KMS-11 (cell line): ENCODE data around the gene LTBP3.

ENCODE experiments used
- H2AFZ ChIP-seq: fragments of 200-600 bp; sonication (generic); 2 replicates; pipeline ENCODE4 v1.6.1; 2016; ENCODE audit warnings: antibody characterized with exemption, mixed run types, low read depth
- H3K27ac ChIP-seq: fragments of 200-600 bp; sonication (generic); 2 replicates; pipeline ENCODE4 v1.6.1; 2016; ENCODE audit warnings: mild to moderate bottlenecking, mixed run types
- H3K27me3 ChIP-seq: fragments of 200-600 bp; sonication (generic); 2 replicates; pipeline ENCODE4 v1.6.1; 2017; ENCODE audit warnings: mild to moderate bottlenecking, low read depth, mixed run types, moderate library complexity; ENCODE audit not compliant: insufficient read depth
- H3K36me3 ChIP-seq: fragments of 200-600 bp; sonication (generic); 2 replicates; pipeline ENCODE4 v1.6.1; 2017; ENCODE audit warnings: mild to moderate bottlenecking, mixed run types; ENCODE audit not compliant: insufficient read depth
- H3K4me1 ChIP-seq: fragments of 200-600 bp; sonication (generic); 2 replicates; pipeline ENCODE4 v1.6.1; 2016; ENCODE audit warnings: mild to moderate bottlenecking, low read depth, mixed run types; ENCODE audit not compliant: poor library complexity, severe bottlenecking
- H3K4me2 ChIP-seq: fragments of 200-600 bp; sonication (generic); 2 replicates; pipeline ENCODE4 v1.7.0; 2016; ENCODE audit warnings: mild to moderate bottlenecking, mixed run types
- H3K4me3 ChIP-seq: fragments of 200-600 bp; sonication (generic); IDR thresholded peaks from 2 replicates; pipeline ENCODE4 v1.6.1; 2017; ENCODE audit warnings: low read depth, low read length, mixed read lengths; ENCODE audit not compliant: insufficient read depth
- H3K79me2 ChIP-seq: fragments of 200-600 bp; sonication (generic); 2 replicates; pipeline ENCODE4 v1.6.1; 2016; ENCODE audit warnings: low read depth, mixed run types; ENCODE audit not compliant: insufficient read depth
- H3K9ac ChIP-seq: fragments of 200-600 bp; sonication (generic); 2 replicates; pipeline ENCODE4 v1.6.1; 2016; ENCODE audit warnings: mild to moderate bottlenecking, mixed run types
- H4K20me1 ChIP-seq: fragments of 200-600 bp; sonication (generic); 2 replicates; pipeline ENCODE4 v1.6.1; 2016; ENCODE audit warnings: mild to moderate bottlenecking, mixed run types; ENCODE audit not compliant: insufficient read depth
- TF ChIP-seq, protein P1 (sequence below): fragments of 200-600 bp; sonication (generic); conservative IDR thresholded peaks from 2 replicates; pipeline ENCODE4 v1.6.1; 2017; ENCODE audit warnings: low read depth, mild to moderate bottlenecking, antibody characterized with exemption, low read length, moderate library complexity, mixed read lengths

LTBP3 gene

DNA sequence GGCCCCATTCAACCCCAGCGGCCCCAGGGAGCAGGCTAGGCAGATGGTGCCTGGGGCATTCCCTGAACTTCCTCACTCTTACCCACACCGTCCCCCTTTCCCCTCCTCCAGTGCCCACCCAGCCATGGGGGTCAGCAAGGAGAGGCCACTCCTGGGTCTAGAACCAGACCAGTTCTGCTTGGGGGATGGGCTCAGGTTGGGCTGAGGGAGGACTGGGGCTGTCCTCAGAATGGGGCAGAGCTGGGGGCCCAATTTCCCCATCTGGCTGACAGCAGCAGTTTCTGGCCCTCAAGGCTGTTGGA is 20.9 kb downstream of the LTBP3 start:
- Histone ChIP-seq H3K4me3 (no peak overlapping the region), H2AFZ (no peak overlapping the region), H3K4me1 (peaks cover 19% of the 10 kb centered on the region), H3K36me3 (no peaks in the 10 kb centered on the region), H3K27me3 (no peaks in the 10 kb centered on the region), H3K9ac (no peak overlapping the region), H3K27ac (no peak overlapping the region), H3K79me2 (no peaks in the 10 kb centered on the region), H3K4me2 (no peak overlapping the region), H4K20me1 (no peaks in the 10 kb centered on the region)
- TF ChIP-seq, protein P1, sequence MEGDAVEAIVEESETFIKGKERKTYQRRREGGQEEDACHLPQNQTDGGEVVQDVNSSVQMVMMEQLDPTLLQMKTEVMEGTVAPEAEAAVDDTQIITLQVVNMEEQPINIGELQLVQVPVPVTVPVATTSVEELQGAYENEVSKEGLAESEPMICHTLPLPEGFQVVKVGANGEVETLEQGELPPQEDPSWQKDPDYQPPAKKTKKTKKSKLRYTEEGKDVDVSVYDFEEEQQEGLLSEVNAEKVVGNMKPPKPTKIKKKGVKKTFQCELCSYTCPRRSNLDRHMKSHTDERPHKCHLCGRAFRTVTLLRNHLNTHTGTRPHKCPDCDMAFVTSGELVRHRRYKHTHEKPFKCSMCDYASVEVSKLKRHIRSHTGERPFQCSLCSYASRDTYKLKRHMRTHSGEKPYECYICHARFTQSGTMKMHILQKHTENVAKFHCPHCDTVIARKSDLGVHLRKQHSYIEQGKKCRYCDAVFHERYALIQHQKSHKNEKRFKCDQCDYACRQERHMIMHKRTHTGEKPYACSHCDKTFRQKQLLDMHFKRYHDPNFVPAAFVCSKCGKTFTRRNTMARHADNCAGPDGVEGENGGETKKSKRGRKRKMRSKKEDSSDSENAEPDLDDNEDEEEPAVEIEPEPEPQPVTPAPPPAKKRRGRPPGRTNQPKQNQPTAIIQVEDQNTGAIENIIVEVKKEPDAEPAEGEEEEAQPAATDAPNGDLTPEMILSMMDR: no peak

- no peaks in the 10 kb centered on the region for H4K20me1 ChIP-seq
- no peak overlapping the region for H3K4me2 ChIP-seq
- H2AFZ ChIP-seq: no peak overlapping the region
- H3K79me2 ChIP-seq: no peaks in the 10 kb centered on the region
- H3K4me1 ChIP-seq: peaks cover 19% of the 10 kb centered on the region
- H3K9ac ChIP-seq: no peak overlapping the region
- TF ChIP-seq, protein P1: no peak
- H3K4me3 ChIP-seq: no peak overlapping the region
- H3K36me3 ChIP-seq: no peaks in the 10 kb centered on the region
- H3K27ac ChIP-seq: no peak overlapping the region
- no peaks in the 10 kb centered on the region for H3K27me3 ChIP-seq
These were observed 21.5 kb downstream of the LTBP3 start for GRCh38 chr11:65536412-65537295.

GRCh38 chr11:65535102-65535501 is 23.1 kb downstream of the LTBP3 start:
- no peak overlapping the region for H3K27ac ChIP-seq
- no peaks in the 10 kb centered on the region for H3K36me3 ChIP-seq
- H2AFZ ChIP-seq: no peak overlapping the region
- no peaks in the 10 kb centered on the region for H4K20me1 ChIP-seq
- no peak overlapping the region for H3K9ac ChIP-seq
- TF ChIP-seq, protein P1: no peak
- H3K4me3 ChIP-seq: no peak overlapping the region
- no peaks in the 10 kb centered on the region for H3K27me3 ChIP-seq
- no peak overlapping the region for H3K4me2 ChIP-seq
- H3K79me2 ChIP-seq: no peaks in the 10 kb centered on the region
- H3K4me1 ChIP-seq: peaks cover 12% of the 10 kb centered on the region

DNA sequence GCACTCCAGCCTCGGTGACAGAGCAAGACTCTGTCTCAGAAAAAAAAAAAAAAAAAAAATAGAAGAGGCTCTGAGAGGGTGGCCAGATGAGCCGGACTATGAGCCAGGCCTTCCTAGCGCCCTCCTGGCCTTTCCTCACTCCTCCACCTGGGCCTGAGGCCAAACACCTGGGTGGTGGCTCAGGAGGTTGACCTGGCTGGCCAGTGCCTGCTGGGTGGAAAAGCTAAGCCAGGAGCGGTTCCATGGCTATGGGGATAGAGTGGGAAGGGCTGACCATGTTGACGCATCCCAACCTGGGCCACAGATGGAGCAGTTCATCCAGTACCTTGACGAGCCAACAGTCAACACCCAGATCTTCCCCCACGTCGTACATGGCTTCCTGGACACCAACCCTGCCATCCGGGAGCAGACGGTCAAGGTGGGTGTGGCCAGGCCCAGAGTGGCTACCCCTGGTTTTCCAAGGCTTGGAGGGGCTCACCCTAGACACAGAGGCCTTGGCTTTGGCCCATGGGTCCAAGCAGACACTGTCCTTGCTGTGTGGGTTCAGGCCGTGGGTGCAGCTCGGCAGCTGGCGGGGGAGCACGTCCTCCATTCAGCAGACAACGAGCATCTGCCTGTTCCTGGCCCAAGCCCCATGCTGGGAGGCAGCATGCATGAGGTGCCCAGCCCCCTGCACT is 25.6 kb downstream of the LTBP3 start:
- Histone ChIP-seq H3K4me1 (peaks cover 8% of the 10 kb centered on the region), H3K4me3 (no peak overlapping the region), H4K20me1 (no peaks in the 10 kb centered on the region), H3K36me3 (no peaks in the 10 kb centered on the region), H3K9ac (no peak overlapping the region), H3K27me3 (no peaks in the 10 kb centered on the region), H3K79me2 (no peaks in the 10 kb centered on the region), H2AFZ (no peak overlapping the region), H3K27ac (no peak overlapping the region), H3K4me2 (no peak overlapping the region)
- TF ChIP-seq, protein P1: no peak
